ENCODE results near the gene SLC41A3. TPM values are rescaled to one million over a fixed set of nuclear protein-coding genes. Genes with fewer than 3 reads are reported as not detected.

SLC41A3 gene
- total and polyA plus RNA-seq, 4 donors, result 9.3 to 19.8 (median 12.7) TPM

- Histone ChIP-seq H3K27ac (ENCODE audit: low read depth in 1 of 2, low read length in 2 of 2) (no peak overlapping the region), H3K9ac (ENCODE audit: low read depth in 1 of 2, low read length in 2 of 2) (no peak overlapping the region), H3K4me1 (ENCODE audit: control insufficient read depth in 4 of 4, insufficient read depth in 4 of 4, low read length in 3 of 4) (peaks cover 0 to 4% (median 0%) of the 10 kb centered on the region in 4 donors), H3K4me3 (ENCODE audit: low read depth in 1 of 3, low read length in 3 of 3) (no peak overlapping the region), H3K27me3 (ENCODE audit: control insufficient read depth in 4 of 4, insufficient read depth in 4 of 4, low read length in 3 of 4) (no peaks in the 10 kb centered on the region), H3K9me3 (ENCODE audit: control insufficient read depth in 4 of 4, low read length in 3 of 4) (no peaks in the 10 kb centered on the region), H3K36me3 (ENCODE audit: control insufficient read depth in 4 of 4, insufficient read depth in 3 of 4, low read depth in 1 of 4, low read length in 3 of 4) (peaks cover 19 to 77% (median 55%) of the 10 kb centered on the region in 4 donors)
- no peak for TF ChIP-seq JUND (IDR thresholded peaks at IDR 0.05)
- no peak for TF ChIP-seq CTCF (IDR thresholded peaks at IDR 0.05; ENCODE audit: low read depth, low read length, missing input control)
- TF ChIP-seq RXRA (IDR thresholded peaks at IDR 0.05), result no peak
- no peak for TF ChIP-seq FOXA2 (IDR thresholded peaks at IDR 0.05)
- TF ChIP-seq TAF1 (conservative IDR thresholded peaks at IDR 0.05), result no peak
- no peak for TF ChIP-seq NR2F2 (IDR thresholded peaks at IDR 0.05)
- no peak for TF ChIP-seq SP1 (IDR thresholded peaks at IDR 0.05)
- no peak for TF ChIP-seq ATF3 (IDR thresholded peaks at IDR 0.05)
- no peak for TF ChIP-seq EGR1 (IDR thresholded peaks at IDR 0.05; ENCODE audit: low read depth in 2 of 2)
- TF ChIP-seq REST (IDR thresholded peaks at IDR 0.05), result no peak
- no peak for TF ChIP-seq HNF4G (IDR thresholded peaks at IDR 0.05)
- no peak for TF ChIP-seq HNF4A (conservative IDR thresholded peaks at IDR 0.05)
- no peak for TF ChIP-seq RAD21 (IDR thresholded peaks at IDR 0.05)
- no peak for TF ChIP-seq YY1 (IDR thresholded peaks at IDR 0.05)
- TF ChIP-seq FOXA1 (IDR thresholded peaks at IDR 0.05), result no peak
- TF ChIP-seq GABPA (IDR thresholded peaks at IDR 0.05 in 1 of 2, conservative IDR thresholded peaks at IDR 0.05 in 1 of 2), result no peak
- WGBS, result 79% methylated on average over 14 of the region's 14 CpGs
- DNase-seq (ENCODE audit: low spot score), result no peak
Measured at GRCh38 chr3:126132751-126133511, 49.0 kb upstream of the SLC41A3 start.

GRCh38 chr3:126131881-126132750 lies 48.2 kb upstream of the SLC41A3 start:
- peak; percentile 30 for DNase-seq (ENCODE audit: low spot score)
- no peak overlapping the region for H3K4me3 ChIP-seq (ENCODE audit: low read depth in 1 of 3, low read length in 3 of 3)
- no peak overlapping the region for H3K27ac ChIP-seq (ENCODE audit: low read depth in 1 of 2, low read length in 2 of 2)
- no peaks in the 10 kb centered on the region for H3K9me3 ChIP-seq (ENCODE audit: control insufficient read depth in 4 of 4, low read length in 3 of 4)
- H3K27me3 ChIP-seq (ENCODE audit: control insufficient read depth in 4 of 4, insufficient read depth in 4 of 4, low read length in 3 of 4), result no peaks in the 10 kb centered on the region
- peaks cover 0 to 4% (median 0%) of the 10 kb centered on the region in 4 donors for H3K4me1 ChIP-seq (ENCODE audit: control insufficient read depth in 4 of 4, insufficient read depth in 4 of 4, low read length in 3 of 4)
- H3K9ac ChIP-seq (ENCODE audit: low read depth in 1 of 2, low read length in 2 of 2), result no peak overlapping the region
- WGBS, result 75% methylated on average over 16 of the region's 16 CpGs
- H3K36me3 ChIP-seq (ENCODE audit: control insufficient read depth in 4 of 4, insufficient read depth in 3 of 4, low read depth in 1 of 4, low read length in 3 of 4), result peaks cover 17 to 73% (median 49%) of the 10 kb centered on the region in 4 donors
- TF ChIP-seq REST (IDR thresholded peaks at IDR 0.05) (no peak), CTCF (IDR thresholded peaks at IDR 0.05; ENCODE audit: low read depth, low read length, missing input control) (no peak), YY1 (IDR thresholded peaks at IDR 0.05) (no peak)

Measured in liver (tissue), 9 donors.